Liver (tissue), 3 donors: Measurements from ENCODE around the gene ZMYND11.

Experiments
- EGR1 ChIP-seq, 2 donors: IDR thresholded peaks; 2 replicates each; pipeline ENCODE4 v1.6.1; 2016 to 2018; ENCODE audit warnings: antibody characterized with exemption in 2 of 2, low read depth in 2 of 2
- FOXA2 ChIP-seq: IDR thresholded peaks from 2 replicates; pipeline ENCODE4 v1.6.1; 2016; ENCODE audit warnings: antibody characterized with exemption
- GABPA ChIP-seq, 2 donors: IDR thresholded peaks in 1 of 2; conservative IDR thresholded peaks in 1 of 2; 2 replicates each; pipeline ENCODE4 v1.6.1; 2016; ENCODE audit warnings: antibody characterized with exemption in 2 of 2, mild to moderate bottlenecking in 1 of 2, moderate library complexity in 1 of 2
- HNF4G ChIP-seq: IDR thresholded peaks from 2 replicates; pipeline ENCODE4 v1.6.1; 2016; ENCODE audit warnings: antibody characterized with exemption
- JUND ChIP-seq, 2 donors: IDR thresholded peaks; 2 replicates each; pipeline ENCODE4 v1.6.1; 2016; ENCODE audit warnings: antibody characterized with exemption in 2 of 2
- RAD21 ChIP-seq, 2 donors: IDR thresholded peaks; 2 replicates each; pipeline ENCODE4 v1.6.1; 2016; ENCODE audit warnings: antibody characterized with exemption in 2 of 2, mild to moderate bottlenecking in 2 of 2
- RXRA ChIP-seq, 2 donors: IDR thresholded peaks; 2 replicates each; pipeline ENCODE4 v1.6.1; 2017 to 2018; ENCODE audit warnings: antibody characterized with exemption in 2 of 2, mild to moderate bottlenecking in 1 of 2
- TAF1 ChIP-seq: conservative IDR thresholded peaks from 2 replicates; pipeline ENCODE4 v1.6.1; 2016; ENCODE audit warnings: antibody characterized with exemption, mild to moderate bottlenecking
- YY1 ChIP-seq: IDR thresholded peaks from 2 replicates; pipeline ENCODE4 v1.6.1; 2016; ENCODE audit warnings: antibody characterized with exemption, mild to moderate bottlenecking
- TF ChIP-seq, protein P1 (sequence below): fragments of 150-350 bp; IDR thresholded peaks from 2 replicates; pipeline ENCODE4 v1.5.1; 2017; ENCODE audit warnings: improper control_type of control experiment, low read depth, low read length; ENCODE audit not compliant: missing input control
- TF ChIP-seq, protein P2 (sequence below): IDR thresholded peaks from 2 replicates; pipeline ENCODE4 v1.6.1; 2016; ENCODE audit warnings: antibody characterized with exemption
- TF ChIP-seq, protein P3 (sequence below): IDR thresholded peaks from 2 replicates; pipeline ENCODE4 v1.6.1; 2016; ENCODE audit warnings: antibody characterized with exemption, mild to moderate bottlenecking
- donor health status: healthy.
- donor health status: healthy.

DNA sequence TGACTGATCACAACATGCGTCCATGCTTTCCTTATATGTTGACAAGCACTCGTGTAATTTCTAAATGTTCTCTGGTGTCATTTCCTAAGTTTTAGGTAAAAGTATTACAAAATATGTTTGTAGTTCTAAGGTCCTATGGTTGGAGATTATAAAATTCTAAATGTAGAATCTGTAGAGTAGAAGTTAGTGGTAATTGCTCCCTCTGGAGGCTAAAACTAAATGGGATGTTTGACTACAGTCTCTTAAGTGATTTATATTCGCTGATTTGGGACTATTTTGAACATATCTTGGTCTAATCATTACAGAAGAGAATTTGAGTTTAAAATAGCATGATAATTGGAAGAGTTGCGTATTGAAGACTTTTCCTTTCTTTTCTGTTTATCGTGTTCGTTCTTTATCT, 74.1 kb downstream of the ZMYND11 start:
- TF ChIP-seq FOXA2 (no peak), GABPA (IDR thresholded peaks at IDR 0.05 in 1 of 2, conservative IDR thresholded peaks at IDR 0.05 in 1 of 2) (no peak), RAD21 (IDR thresholded peaks at IDR 0.05) (peak; percentile 21 to 33), JUND (IDR thresholded peaks at IDR 0.05) (no peak), RXRA (IDR thresholded peaks at IDR 0.05) (no peak), HNF4G (no peak), EGR1 (IDR thresholded peaks at IDR 0.05; ENCODE audit: low read depth in 2 of 2) (no peak), TAF1 (no peak), YY1 (no peak)
- TF ChIP-seq, protein P1, sequence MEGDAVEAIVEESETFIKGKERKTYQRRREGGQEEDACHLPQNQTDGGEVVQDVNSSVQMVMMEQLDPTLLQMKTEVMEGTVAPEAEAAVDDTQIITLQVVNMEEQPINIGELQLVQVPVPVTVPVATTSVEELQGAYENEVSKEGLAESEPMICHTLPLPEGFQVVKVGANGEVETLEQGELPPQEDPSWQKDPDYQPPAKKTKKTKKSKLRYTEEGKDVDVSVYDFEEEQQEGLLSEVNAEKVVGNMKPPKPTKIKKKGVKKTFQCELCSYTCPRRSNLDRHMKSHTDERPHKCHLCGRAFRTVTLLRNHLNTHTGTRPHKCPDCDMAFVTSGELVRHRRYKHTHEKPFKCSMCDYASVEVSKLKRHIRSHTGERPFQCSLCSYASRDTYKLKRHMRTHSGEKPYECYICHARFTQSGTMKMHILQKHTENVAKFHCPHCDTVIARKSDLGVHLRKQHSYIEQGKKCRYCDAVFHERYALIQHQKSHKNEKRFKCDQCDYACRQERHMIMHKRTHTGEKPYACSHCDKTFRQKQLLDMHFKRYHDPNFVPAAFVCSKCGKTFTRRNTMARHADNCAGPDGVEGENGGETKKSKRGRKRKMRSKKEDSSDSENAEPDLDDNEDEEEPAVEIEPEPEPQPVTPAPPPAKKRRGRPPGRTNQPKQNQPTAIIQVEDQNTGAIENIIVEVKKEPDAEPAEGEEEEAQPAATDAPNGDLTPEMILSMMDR = peak; percentile 12
- TF ChIP-seq, protein P2, sequence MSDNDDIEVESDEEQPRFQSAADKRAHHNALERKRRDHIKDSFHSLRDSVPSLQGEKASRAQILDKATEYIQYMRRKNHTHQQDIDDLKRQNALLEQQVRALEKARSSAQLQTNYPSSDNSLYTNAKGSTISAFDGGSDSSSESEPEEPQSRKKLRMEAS = no peak
- TF ChIP-seq, protein P3, sequence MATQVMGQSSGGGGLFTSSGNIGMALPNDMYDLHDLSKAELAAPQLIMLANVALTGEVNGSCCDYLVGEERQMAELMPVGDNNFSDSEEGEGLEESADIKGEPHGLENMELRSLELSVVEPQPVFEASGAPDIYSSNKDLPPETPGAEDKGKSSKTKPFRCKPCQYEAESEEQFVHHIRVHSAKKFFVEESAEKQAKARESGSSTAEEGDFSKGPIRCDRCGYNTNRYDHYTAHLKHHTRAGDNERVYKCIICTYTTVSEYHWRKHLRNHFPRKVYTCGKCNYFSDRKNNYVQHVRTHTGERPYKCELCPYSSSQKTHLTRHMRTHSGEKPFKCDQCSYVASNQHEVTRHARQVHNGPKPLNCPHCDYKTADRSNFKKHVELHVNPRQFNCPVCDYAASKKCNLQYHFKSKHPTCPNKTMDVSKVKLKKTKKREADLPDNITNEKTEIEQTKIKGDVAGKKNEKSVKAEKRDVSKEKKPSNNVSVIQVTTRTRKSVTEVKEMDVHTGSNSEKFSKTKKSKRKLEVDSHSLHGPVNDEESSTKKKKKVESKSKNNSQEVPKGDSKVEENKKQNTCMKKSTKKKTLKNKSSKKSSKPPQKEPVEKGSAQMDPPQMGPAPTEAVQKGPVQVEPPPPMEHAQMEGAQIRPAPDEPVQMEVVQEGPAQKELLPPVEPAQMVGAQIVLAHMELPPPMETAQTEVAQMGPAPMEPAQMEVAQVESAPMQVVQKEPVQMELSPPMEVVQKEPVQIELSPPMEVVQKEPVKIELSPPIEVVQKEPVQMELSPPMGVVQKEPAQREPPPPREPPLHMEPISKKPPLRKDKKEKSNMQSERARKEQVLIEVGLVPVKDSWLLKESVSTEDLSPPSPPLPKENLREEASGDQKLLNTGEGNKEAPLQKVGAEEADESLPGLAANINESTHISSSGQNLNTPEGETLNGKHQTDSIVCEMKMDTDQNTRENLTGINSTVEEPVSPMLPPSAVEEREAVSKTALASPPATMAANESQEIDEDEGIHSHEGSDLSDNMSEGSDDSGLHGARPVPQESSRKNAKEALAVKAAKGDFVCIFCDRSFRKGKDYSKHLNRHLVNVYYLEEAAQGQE = no peak
